H1 (cell line): Measurements from ENCODE around the gene ALOX5. TPM values are rescaled to one million over a fixed set of nuclear protein-coding genes. Genes with fewer than 3 reads are reported as not detected.
A peak's percentile ranks its signal among the peaks of the same experiment; 100 is the strongest.

ENCODE experiments used
- ATF2 ChIP-seq: IDR thresholded peaks from 2 replicates; pipeline ENCODE4 v1.6.1; 2012; ENCODE audit warnings: low read length, inconsistent platforms
- BACH1 ChIP-seq: IDR thresholded peaks from 2 replicates; pipeline ENCODE4 v1.6.1; 2012; ENCODE audit warnings: low read length, improper control_type of control experiment
- BCL11A ChIP-seq, 2 experiments: IDR thresholded peaks; one replicate each; pipeline ENCODE4 v1.6.1; 2011; ENCODE audit warnings: low read depth in 2 of 2, low read length in 2 of 2, mild to moderate bottlenecking in 2 of 2
- BRCA1 ChIP-seq: IDR thresholded peaks from 2 replicates; pipeline ENCODE4 v1.6.1; 2012; ENCODE audit warnings: low read depth, low read length, improper control_type of control experiment
- CBX5 ChIP-seq: fragments of 300-800, 300-1000 bp; sonication (generic); IDR thresholded peaks from 2 replicates; pipeline ENCODE4 v1.7.1; 2016; ENCODE audit warnings: antibody characterized with exemption, low read length, low read depth
- CBX8 ChIP-seq: fragments of 300-800, 300-1000 bp; sonication (generic); IDR thresholded peaks from 2 replicates; pipeline ENCODE4 v1.7.1; 2016; ENCODE audit warnings: low read depth, low read length, borderline replicate concordance
- CHD1 ChIP-seq: IDR thresholded peaks from 2 replicates; pipeline ENCODE4 v1.6.1; 2012; ENCODE audit warnings: low read depth, low read length, improper control_type of control experiment
- EGR1 ChIP-seq: IDR thresholded peaks from 2 replicates; pipeline ENCODE4 v1.6.1; 2011; ENCODE audit warnings: low read depth, low read length, borderline replicate concordance
- GABPA ChIP-seq: IDR thresholded peaks from 2 replicates; pipeline ENCODE4 v1.6.1; 2011; ENCODE audit warnings: mild to moderate bottlenecking, low read length, moderate library complexity, borderline replicate concordance; ENCODE audit not compliant: insufficient read depth
- HDAC2 ChIP-seq, 2 experiments: fragments of 300-600 bp in 1 of 2; sonication (generic) in 1 of 2; IDR thresholded peaks; 2 replicates each; pipeline ENCODE4 v1.6.1; 2011 to 2012; ENCODE audit warnings: low read depth in 2 of 2, low read length in 2 of 2, mild to moderate bottlenecking in 2 of 2, moderate library complexity in 2 of 2, borderline replicate concordance in 1 of 2, inconsistent platforms in 1 of 2
- KDM1A ChIP-seq: fragments of 200-600, 300-600 bp; sonication (generic); IDR thresholded peaks from 2 replicates; pipeline ENCODE4 v1.7.1; 2016; ENCODE audit warnings: mild to moderate bottlenecking, low read length, borderline replicate concordance
- MAX ChIP-seq: IDR thresholded peaks from 2 replicates; pipeline ENCODE4 v1.6.1; 2012; ENCODE audit warnings: inconsistent platforms
- NRF1 ChIP-seq: IDR thresholded peaks from 2 replicates; pipeline ENCODE4 v1.6.1; 2011; ENCODE audit warnings: mild to moderate bottlenecking, low read depth, low read length, improper control_type of control experiment
- POLR2A ChIP-seq, 2 experiments: IDR thresholded peaks; 1 replicate in 1 of 2; 2 replicates in 1 of 2; pipeline ENCODE4 v1.6.1; 2011; ENCODE audit warnings: low read depth in 2 of 2, low read length in 2 of 2, mild to moderate bottlenecking in 2 of 2; ENCODE audit errors: control extremely low read depth in 1 of 2
- POLR2AphosphoS5 ChIP-seq: IDR thresholded peaks from 2 replicates; pipeline ENCODE4 v1.6.1; 2011; ENCODE audit warnings: low read depth, low read length
- SP1 ChIP-seq: IDR thresholded peaks from 2 replicates; pipeline ENCODE4 v1.6.1; 2011; ENCODE audit warnings: low read depth, low read length
- SP4 ChIP-seq: IDR thresholded peaks from 2 replicates; pipeline ENCODE4 v1.6.1; 2012; ENCODE audit warnings: low read length, inconsistent platforms
- SRF ChIP-seq: IDR thresholded peaks from 2 replicates; pipeline ENCODE4 v1.6.1; 2011; ENCODE audit warnings: mild to moderate bottlenecking, low read depth, low read length, moderate library complexity
- TAF7 ChIP-seq: optimal IDR thresholded peaks from 2 replicates; pipeline ENCODE3; 2011; ENCODE audit warnings: low read depth, mild to moderate bottlenecking, inconsistent platforms, low read length, moderate library complexity, borderline replicate concordance
- TBP ChIP-seq: IDR thresholded peaks from 2 replicates; pipeline ENCODE4 v1.6.1; 2011; ENCODE audit warnings: low read depth, low read length, improper control_type of control experiment
- TCF12 ChIP-seq: IDR thresholded peaks from 2 replicates; pipeline ENCODE4 v1.6.1; 2011; ENCODE audit warnings: low read depth, mild to moderate bottlenecking, low read length
- USF2 ChIP-seq: IDR thresholded peaks from 2 replicates; pipeline ENCODE4 v1.6.1; 2011; ENCODE audit warnings: low read length, improper control_type of control experiment
- polyA plus RNA-seq, 7 experiments: library from polyadenylated mRNA; depleted of rRNA in 3 of 7; stranded (reverse) in 5 of 7; unstranded in 2 of 7; fragments of >200 nt in 5 of 7; fragments of 200-250 nt in 2 of 7; gene quantifications; 1 replicate in 5 of 7; 2 replicates in 1 of 7; 4 replicates in 1 of 7; pipeline versions ENCODE4 v1.2.1 to v1.2.3, GENCODE V29; 2011 to 2013; ENCODE audit warnings: missing spikeins in 2 of 7, mixed read lengths in 2 of 7
- total RNA-seq: library from RNA; stranded (reverse); fragmentation: NEBNext Ultra II Directional; extraction: Animal tissue kit (Norgen Biotek cat#: 25700); gene quantifications from 2 replicates; pipeline ENCODE4 v1.2.1, GENCODE V29; 2021

The ALOX5 gene
- total and polyA plus RNA-seq, 2 of the 8 experiments (the other 6 are each of a cell fraction or from before 2014, with no cell fraction given) = 1.6 to 3.8 TPM

- no peak for TF ChIP-seq ATF2
- no peak for TF ChIP-seq KDM1A
- TF ChIP-seq HDAC2 (IDR thresholded peaks at IDR 0.05; ENCODE audit: borderline replicate concordance in 1 of 2, low read depth in 2 of 2, low read length in 2 of 2) = no peak
- TF ChIP-seq EGR1 = no peak
- no peak for TF ChIP-seq BACH1
- TF ChIP-seq BRCA1 = no peak
- peak; percentile 76 for TF ChIP-seq MAX
- TF ChIP-seq POLR2AphosphoS5 = no peak
- no peak for TF ChIP-seq TBP
- no peak for TF ChIP-seq BCL11A (IDR thresholded peaks at IDR 0.05; ENCODE audit: low read depth in 2 of 2, low read length in 2 of 2)
- TF ChIP-seq NRF1 = no peak
- no peak for TF ChIP-seq TAF7
- 0 out of 2 replicates have a peak, but pooled peaks have one; percentile 13 for TF ChIP-seq TCF12
- TF ChIP-seq CBX8 = no peak
- TF ChIP-seq POLR2A (IDR thresholded peaks at IDR 0.05; ENCODE audit: control extremely low read depth in 1 of 2, low read depth in 2 of 2, low read length in 2 of 2) = no peak
- no peak for TF ChIP-seq CBX5
- TF ChIP-seq SRF = no peak
- peak; percentile 68; the same call in 1 of the 2 replicates for TF ChIP-seq SP4
- TF ChIP-seq SP1 = no peak
- peak; percentile 91 for TF ChIP-seq USF2
- TF ChIP-seq CHD1 = no peak
- TF ChIP-seq GABPA = no peak
Measured at GRCh38 chr10:45470098-45471012, 96.3 kb downstream of the ALOX5 start (continued).
